Spinal cord (tissue), 10 donors: ENCODE measurements around the gene APBA2. TPM values are rescaled to one million over a fixed set of nuclear protein-coding genes. Genes with fewer than 3 reads are reported as not detected.

Source experiments
- DNase-seq, 6 donors: peaks; one replicate each; pipeline versions ENCODE4 v3.0.0 to v3.0.0-alpha.2; 2013 to 2015; ENCODE audit warnings: low spot score in 6 of 6, low read depth in 4 of 6
- H3K27ac ChIP-seq: one replicate; pipeline ENCODE4 v1.5.1; 2013; ENCODE audit warnings: low read depth, low read length, control low read depth
- H3K27me3 ChIP-seq: one replicate; pipeline ENCODE4 v1.6.1; 2013; ENCODE audit warnings: low read length; ENCODE audit not compliant: control insufficient read depth, insufficient read depth
- H3K36me3 ChIP-seq: one replicate; pipeline ENCODE4 v1.6.1; 2013; ENCODE audit warnings: low read length; ENCODE audit not compliant: control insufficient read depth, insufficient read depth
- H3K4me1 ChIP-seq: one replicate; pipeline ENCODE4 v1.6.1; 2013; ENCODE audit warnings: low read length; ENCODE audit not compliant: control insufficient read depth, insufficient read depth
- H3K4me3 ChIP-seq: one replicate; pipeline ENCODE4 v1.5.1; 2013; ENCODE audit warnings: low read depth, low read length, control low read depth
- H3K9me3 ChIP-seq: one replicate; pipeline ENCODE4 v1.6.1; 2013; ENCODE audit warnings: low read length; ENCODE audit not compliant: control insufficient read depth, insufficient read depth
- WGBS: methylation state at CpG from one replicate; pipeline ENCODE4 v1.1.5; 2013; ENCODE audit warnings: missing lambda C conversion rate; ENCODE audit not compliant: insufficient coverage; 5-methylcytosine and 5-hydroxymethylcytosine counted together
- polyA plus RNA-seq, 2 donors: library from polyadenylated mRNA; unstranded; fragments of 120-200 nt; gene quantifications; one replicate each; pipeline ENCODE4 v1.2.1, GENCODE V29; 2013; ENCODE audit not compliant: insufficient read length in 2 of 2
- total RNA-seq, 2 donors: library from RNA; depleted of rRNA in 1 of 2; stranded (reverse); fragments of 120-200 nt in 1 of 2; fragments of >200 nt in 1 of 2; gene quantifications; one replicate each; pipeline versions ENCODE4 v1.2.3 to v1.2.4, GENCODE V29; 2013 to 2014
- donor health status: healthy.

Gene APBA2
- total and polyA plus RNA-seq, 4 donors = 46.2 to 111 (median 89.9) TPM

GRCh38 chr15:29131840-29132420 lies 246.2 kb downstream of the APBA2 start:
- 41% methylated on average over 14 of the region's 23 CpGs for WGBS

DNA sequence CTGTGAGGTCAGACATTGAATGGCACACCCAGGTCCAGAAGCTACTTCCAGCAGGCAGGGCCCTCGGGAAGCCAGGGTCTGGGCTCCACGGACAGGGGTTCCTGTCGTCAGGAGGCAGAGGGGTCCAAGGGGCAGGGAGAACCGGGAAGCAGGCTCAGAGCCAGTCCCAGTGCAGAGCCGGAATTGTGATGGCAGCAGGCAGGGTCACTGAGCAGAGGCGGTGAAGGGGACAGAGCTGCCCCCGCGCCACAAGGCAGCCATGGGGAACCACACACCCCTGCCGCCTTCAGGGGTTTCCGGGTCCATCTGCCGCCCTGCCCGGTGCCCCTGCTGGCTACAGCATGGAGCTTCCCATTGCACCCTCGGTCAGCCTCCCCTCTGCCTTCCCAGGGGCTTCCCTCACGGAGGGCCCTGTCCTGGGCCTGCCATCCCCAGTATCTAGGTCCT lies 247.0 kb downstream of the APBA2 start:
- no peak for DNase-seq
- Histone ChIP-seq H3K4me3 (no peak overlapping the region), H3K27ac (no peak overlapping the region), H3K9me3 (no peaks in the 10 kb centered on the region), H3K27me3 (no peaks in the 10 kb centered on the region), H3K36me3 (peaks cover 9% of the 10 kb centered on the region), H3K4me1 (peaks cover 17% of the 10 kb centered on the region)
- WGBS = 78% methylated on average over 14 of the region's 14 CpGs

More at GRCh38 chr15:29131840-29132420, 246.2 kb downstream of the APBA2 start:
- H3K9me3 ChIP-seq = no peaks in the 10 kb centered on the region
- no peak overlapping the region for H3K27ac ChIP-seq
- H3K4me1 ChIP-seq = peaks cover 21% of the 10 kb centered on the region
- H3K4me3 ChIP-seq = no peak overlapping the region
- no peaks in the 10 kb centered on the region for H3K27me3 ChIP-seq
- peaks cover 9% of the 10 kb centered on the region for H3K36me3 ChIP-seq
- no peak for DNase-seq

- H3K4me3 ChIP-seq = no peak overlapping the region
- H3K4me1 ChIP-seq = peaks cover 15% of the 10 kb centered on the region
- H3K27ac ChIP-seq = no peak overlapping the region
- H3K36me3 ChIP-seq = peaks cover 9% of the 10 kb centered on the region
- 93% methylated on average over 7 of the region's 8 CpGs for WGBS
- H3K9me3 ChIP-seq = no peaks in the 10 kb centered on the region
- H3K27me3 ChIP-seq = no peaks in the 10 kb centered on the region
- DNase-seq = no peak
Observed at GRCh38 chr15:29133321-29133720, 247.5 kb downstream of the APBA2 start.

DNA sequence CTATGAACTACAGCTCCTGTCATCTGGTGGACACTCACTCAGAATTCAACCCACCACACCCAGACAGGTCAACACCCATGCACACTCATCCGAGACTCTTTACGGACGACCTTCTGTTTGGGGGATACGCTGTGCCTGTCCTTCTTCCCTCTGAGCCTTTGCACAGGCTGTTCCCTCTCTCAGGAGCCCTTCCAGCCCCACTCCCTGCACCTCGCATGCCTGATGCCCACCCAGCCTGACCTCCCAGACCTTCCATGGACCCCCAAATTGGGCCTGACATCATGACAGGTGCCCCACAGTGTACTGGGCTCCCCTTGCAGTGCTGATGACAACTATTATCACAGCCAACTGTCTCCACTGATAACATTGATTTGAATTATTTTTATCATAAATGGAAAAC lies 248.0 kb downstream of the APBA2 start:
- no peaks in the 10 kb centered on the region for H3K27me3 ChIP-seq
- H3K4me1 ChIP-seq = peaks cover 15% of the 10 kb centered on the region
- DNase-seq = no peak
- no peak overlapping the region for H3K27ac ChIP-seq
- H3K36me3 ChIP-seq = peaks cover 9% of the 10 kb centered on the region
- H3K4me3 ChIP-seq = no peak overlapping the region
- no peaks in the 10 kb centered on the region for H3K9me3 ChIP-seq
- WGBS = 84% methylated on average over 5 of the region's 5 CpGs

GRCh38 chr15:29134239-29134638 lies 248.5 kb downstream of the APBA2 start:
- Histone ChIP-seq H3K4me1 (peaks cover 15% of the 10 kb centered on the region), H3K36me3 (peaks cover 9% of the 10 kb centered on the region), H3K27ac (no peak overlapping the region), H3K4me3 (no peak overlapping the region), H3K9me3 (no peaks in the 10 kb centered on the region), H3K27me3 (no peaks in the 10 kb centered on the region)
- 96% methylated on average over 3 of the region's 6 CpGs for WGBS
- no peak for DNase-seq

GRCh38 chr15:29134641-29135308 lies 249.0 kb downstream of the APBA2 start:
- no peak for DNase-seq
- Histone ChIP-seq H3K27me3 (peaks cover 1% of the 10 kb centered on the region), H3K36me3 (peaks cover 9% of the 10 kb centered on the region), H3K4me1 (peaks cover 19% of the 10 kb centered on the region), H3K4me3 (no peak overlapping the region), H3K27ac (no peak overlapping the region), H3K9me3 (no peaks in the 10 kb centered on the region)
- WGBS = 87% methylated on average over 13 of the region's 14 CpGs

GRCh38 chr15:29135309-29135657 lies 249.5 kb downstream of the APBA2 start:
- Histone ChIP-seq H3K36me3 (peaks cover 9% of the 10 kb centered on the region), H3K9me3 (no peaks in the 10 kb centered on the region), H3K4me1 (peaks cover 21% of the 10 kb centered on the region), H3K27ac (no peak overlapping the region), H3K27me3 (peaks cover 4% of the 10 kb centered on the region), H3K4me3 (no peak overlapping the region)
- 92% methylated on average over 4 of the region's 6 CpGs for WGBS
- no peak for DNase-seq

- 84% methylated on average over 27 of the region's 31 CpGs for WGBS
- Histone ChIP-seq H3K4me3 (no peak overlapping the region), H3K27ac (no peak overlapping the region), H3K27me3 (peaks cover 4% of the 10 kb centered on the region), H3K4me1 (peaks cover 28% of the 10 kb centered on the region), H3K9me3 (no peaks in the 10 kb centered on the region), H3K36me3 (peaks cover 9% of the 10 kb centered on the region)
- no peak for DNase-seq
Observed at GRCh38 chr15:29135702-29136646, 250.2 kb downstream of the APBA2 start.

DNA sequence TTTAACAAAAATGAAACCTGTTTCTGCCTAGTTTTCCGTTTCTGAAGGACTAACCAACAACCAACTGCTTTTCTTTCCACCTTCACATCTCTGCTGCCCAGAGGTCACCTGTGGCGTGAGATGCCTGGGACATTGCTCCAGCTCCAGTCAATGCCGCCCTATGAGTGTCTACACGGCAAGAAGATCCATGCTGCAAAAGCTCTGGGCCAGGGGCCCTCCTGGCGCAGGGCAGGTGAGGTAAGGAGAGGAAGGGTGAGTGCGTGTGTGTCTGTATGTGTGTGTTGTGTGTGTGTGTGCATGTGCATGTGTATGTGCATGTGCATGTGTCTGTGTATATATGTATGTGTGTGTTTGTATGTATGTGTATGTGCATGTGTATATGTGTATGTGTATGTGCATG lies 252.5 kb downstream of the APBA2 start:
- peaks cover 4% of the 10 kb centered on the region for H3K27me3 ChIP-seq
- no peaks in the 10 kb centered on the region for H3K9me3 ChIP-seq
- H3K4me3 ChIP-seq = no peak overlapping the region
- DNase-seq = no peak
- 91% methylated on average over 5 of the region's 6 CpGs for WGBS
- no peak overlapping the region for H3K27ac ChIP-seq
- H3K36me3 ChIP-seq = peaks cover 9% of the 10 kb centered on the region
- H3K4me1 ChIP-seq = peaks cover 30% of the 10 kb centered on the region
